Right lobe of liver (tissue), 6 donors: Measurements from ENCODE around the gene SRP9. TPM values are rescaled to one million over a fixed set of nuclear protein-coding genes. Genes with fewer than 3 reads are reported as not detected.
"Not testable (repeated sequence)": the region's sequence is repeated elsewhere in the genome, so short reads cannot be mapped to it uniquely, and the experiment has no call there.

ENCODE experiments used
- ATAC-seq, 4 donors: fragments of 200-7000 bp; cut with Tn5 transposase; one replicate each; pipeline ENCODE4 v1.9.1; 2020; ENCODE audit warnings: mild to moderate bottlenecking in 4 of 4, moderate library complexity in 4 of 4
- DNase-seq, 3 donors: peaks; one replicate each; pipeline ENCODE4 v3.0.0-alpha.2; 2020
- H3K27ac ChIP-seq, 3 donors: fragments of 200-600 bp; one replicate each; pipeline ENCODE4 v1.8.0; 2022
- H3K27me3 ChIP-seq, 2 donors: fragments of 200-600 bp; one replicate each; pipeline ENCODE4 v1.8.0; 2022
- H3K36me3 ChIP-seq, 4 donors: fragments of 200-600 bp; sonication (generic) in 1 of 4; one replicate each; pipeline versions ENCODE4 v1.5.1 to v1.8.0; 2017 to 2022; ENCODE audit warnings: control low read depth in 1 of 4
- H3K4me1 ChIP-seq, 4 donors: fragments of 200-600 bp; sonication (generic) in 1 of 4; one replicate each; pipeline versions ENCODE4 v1.5.1 to v1.8.0; 2017 to 2022; ENCODE audit warnings: control low read depth in 1 of 4
- H3K4me3 ChIP-seq, 3 donors: fragments of 200-600 bp; one replicate each; pipeline ENCODE4 v1.8.0; 2022
- H3K9me3 ChIP-seq, 4 donors: fragments of 200-600 bp; sonication (generic) in 1 of 4; one replicate each; pipeline versions ENCODE4 v1.5.1 to v1.8.0; 2017 to 2022; ENCODE audit warnings: control low read depth in 1 of 4
- POLR2A ChIP-seq: fragments of 450-650 bp; IDR thresholded peaks from one replicate; pipeline ENCODE4 v1.6.1; 2017; ENCODE audit warnings: antibody characterized with exemption, mild to moderate bottlenecking
- WGBS: methylation state at CpG from one replicate; pipeline ENCODE4 v1.1.6; 2018; ENCODE audit warnings: low coverage, low lambda C conversion rate; ENCODE audit not compliant: insufficient coverage; ENCODE audit errors: missing lambda C conversion rate; 5-methylcytosine and 5-hydroxymethylcytosine counted together
- intact Hi-C, 2 donors: fragments of 100-400 bp; cut with DNase I; formaldehyde crosslinking; loops; one replicate each; pipeline versions ENCODE4 v1.11.2 to v1.14.1; 2022
- total RNA-seq, 6 experiments: library from RNA; depleted of rRNA in 2 of 6; stranded (reverse); fragments of >200 nt in 2 of 6; fragmentation: NEBNext Ultra II Directional in 3 of 6; extraction: Animal tissue kit (Norgen Biotek cat#: 25700) in 3 of 6; gene quantifications; one replicate each; pipeline versions ENCODE4 v1.1.0 to v1.2.4, GENCODE V29; 2016 to 2023
- TF ChIP-seq, protein P1 (sequence below), 4 donors: fragments of 200-600 bp in 3 of 4; fragments of 450-650 bp in 1 of 4; IDR thresholded peaks; one replicate each; pipeline versions ENCODE4 v1.5.1 to v1.8.0; 2016 to 2022; ENCODE audit warnings: antibody characterized with exemption in 4 of 4, mild to moderate bottlenecking in 2 of 4
- donor health status: DM: no; HTN: yes; CAD: no.
- donor health status: DM: no; HTN: no; CAD: no.
- donor health status: DM: no; HTN: no; CAD: no.
- donor health status: DM: no; HTN: yes; CAD: no.
- donor health status: DM: no; HTN: yes; CAD: no.

The SRP9 gene
- total RNA-seq, 6 experiments from 2014 or later, result 132 to 150 (median 141) TPM

DNA sequence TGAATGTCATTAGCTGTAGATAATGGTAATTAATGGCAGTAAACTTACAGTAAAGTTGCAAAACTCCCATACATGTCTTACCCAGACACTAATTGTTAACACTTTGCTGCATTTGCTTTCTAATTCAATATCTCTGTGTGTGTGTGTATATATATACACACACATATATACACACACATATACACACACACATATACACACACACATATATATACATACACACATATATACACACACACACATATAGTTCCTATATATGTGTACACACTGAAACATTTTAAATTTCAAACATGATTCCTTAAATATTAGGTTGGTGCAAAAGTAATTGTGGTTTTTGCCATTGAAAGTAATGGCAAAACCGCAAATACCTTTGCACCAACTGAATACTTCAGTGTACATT, 28.6 kb downstream of the SRP9 start:
- ATAC-seq (no peak), DNase-seq (no peak)
- Histone ChIP-seq H3K4me1 (peaks cover 0 to 4% (median 0%) of the 10 kb centered on the region in 4 donors), H3K36me3 (no peaks in the 10 kb centered on the region), H3K9me3 (no peaks in the 10 kb centered on the region), H3K27ac (no peak overlapping the region), H3K27me3 (no peaks in the 10 kb centered on the region), H3K4me3 (no peak overlapping the region)
- TF ChIP-seq, protein P1, sequence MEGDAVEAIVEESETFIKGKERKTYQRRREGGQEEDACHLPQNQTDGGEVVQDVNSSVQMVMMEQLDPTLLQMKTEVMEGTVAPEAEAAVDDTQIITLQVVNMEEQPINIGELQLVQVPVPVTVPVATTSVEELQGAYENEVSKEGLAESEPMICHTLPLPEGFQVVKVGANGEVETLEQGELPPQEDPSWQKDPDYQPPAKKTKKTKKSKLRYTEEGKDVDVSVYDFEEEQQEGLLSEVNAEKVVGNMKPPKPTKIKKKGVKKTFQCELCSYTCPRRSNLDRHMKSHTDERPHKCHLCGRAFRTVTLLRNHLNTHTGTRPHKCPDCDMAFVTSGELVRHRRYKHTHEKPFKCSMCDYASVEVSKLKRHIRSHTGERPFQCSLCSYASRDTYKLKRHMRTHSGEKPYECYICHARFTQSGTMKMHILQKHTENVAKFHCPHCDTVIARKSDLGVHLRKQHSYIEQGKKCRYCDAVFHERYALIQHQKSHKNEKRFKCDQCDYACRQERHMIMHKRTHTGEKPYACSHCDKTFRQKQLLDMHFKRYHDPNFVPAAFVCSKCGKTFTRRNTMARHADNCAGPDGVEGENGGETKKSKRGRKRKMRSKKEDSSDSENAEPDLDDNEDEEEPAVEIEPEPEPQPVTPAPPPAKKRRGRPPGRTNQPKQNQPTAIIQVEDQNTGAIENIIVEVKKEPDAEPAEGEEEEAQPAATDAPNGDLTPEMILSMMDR (IDR thresholded peaks at IDR 0.05), result no peak
- TF ChIP-seq POLR2A, result no peak
- WGBS, result 100% methylated on average over 1 of the region's 1 CpG
- intact Hi-C loops, result no loop called here

DNA sequence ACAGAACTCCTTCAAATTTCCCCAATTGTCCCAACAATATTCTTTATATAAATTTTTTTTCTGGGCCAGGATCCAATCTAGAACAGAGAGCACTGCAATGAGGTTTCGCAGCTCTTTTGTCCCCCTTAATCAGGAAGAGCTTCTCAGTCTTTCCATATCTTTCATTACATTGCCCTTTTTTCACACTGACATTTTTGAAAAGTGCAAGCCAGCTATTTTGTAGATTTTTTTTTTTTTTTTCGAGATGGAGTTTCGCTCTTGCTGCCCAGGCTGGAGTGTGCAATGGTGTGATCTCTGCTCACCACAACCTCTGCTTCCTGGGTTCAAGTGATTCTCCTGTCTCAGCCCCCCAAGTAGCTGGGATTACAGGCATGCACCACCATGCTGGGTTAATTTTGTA, 29.1 kb downstream of the SRP9 start:
- intact Hi-C loops, result not testable (repeated sequence)
- WGBS, result 76% methylated on average over 3 of the region's 3 CpGs

DNA sequence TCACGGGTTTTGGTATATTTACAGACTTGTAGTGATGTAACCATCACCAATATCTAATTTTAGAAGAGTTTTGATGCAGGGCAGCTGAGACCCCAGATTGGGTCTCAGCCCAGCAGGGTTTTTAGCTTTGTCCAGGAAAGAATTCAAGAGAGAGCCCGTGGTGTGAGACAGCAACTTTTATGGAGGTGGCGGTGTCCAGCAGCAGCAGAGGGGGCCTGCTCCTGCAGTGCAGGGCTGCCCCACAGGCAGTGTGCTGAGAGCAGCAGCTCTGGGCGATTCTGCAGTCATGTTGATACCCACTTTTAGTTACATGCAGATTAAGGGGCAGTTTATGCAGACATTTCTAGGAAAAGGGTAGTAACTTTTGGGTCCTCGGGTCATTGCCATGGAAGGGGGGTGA, 30.5 kb downstream of the SRP9 start:
- intact Hi-C loops, result no loop called here
- Histone ChIP-seq H3K4me1 (peaks cover 0 to 17% (median 6%) of the 10 kb centered on the region in 4 donors), H3K27me3 (no peaks in the 10 kb centered on the region), H3K4me3 (no peak overlapping the region), H3K9me3 (no peaks in the 10 kb centered on the region), H3K36me3 (peaks cover 0 to 4% (median 0%) of the 10 kb centered on the region in 4 donors), H3K27ac (no peak overlapping the region)
- no peak for ATAC-seq
- 60% methylated on average over 3 of the region's 5 CpGs for WGBS
- DNase-seq, result no peak
- TF ChIP-seq POLR2A, result no peak
- TF ChIP-seq, protein P1 (IDR thresholded peaks at IDR 0.05), result no peak

More for the DNA sequence above, 29.1 kb downstream of the SRP9 start:
- ATAC-seq, H3K4me3 ChIP-seq, H3K27ac ChIP-seq, H3K9me3 ChIP-seq, H3K27me3 ChIP-seq, H3K36me3 ChIP-seq, H3K4me1 ChIP-seq, DNase-seq: not testable (repeated sequence)

- no peaks in the 10 kb centered on the region for H3K27me3 ChIP-seq
- DNase-seq (peak; percentile 93 to 97 (median 96)), ATAC-seq (peak; percentile 66 to 84 (median 74))
- H3K36me3 ChIP-seq, result peaks cover 0 to 4% (median 0%) of the 10 kb centered on the region in 4 donors
- peaks cover 0 to 33% (median 19%) of the 10 kb centered on the region in 4 donors for H3K4me1 ChIP-seq
- 0% methylated on average over 13 of the region's 80 CpGs for WGBS
- H3K27ac ChIP-seq, result peak within 1 kb of the TSS; percentile 75 to 89 (median 78)
- no peaks in the 10 kb centered on the region for H3K9me3 ChIP-seq
- TF ChIP-seq, protein P1 (IDR thresholded peaks at IDR 0.05), result peak; percentile 6 to 32 (median 24)
- peak; percentile 99 for TF ChIP-seq POLR2A
- H3K4me3 ChIP-seq, result peak within 1 kb of the TSS; percentile 70 to 84 (median 76)
- intact Hi-C loops, result no loop called here
These were observed 32.4 kb downstream of the SRP9 start, which contains the start of gene EPHX1 for GRCh38 chr1:225809842-225810578. EPHX1 (plus strand) TSS chr1:225810124; CDS start chr1:225828730, 18,606 bp downstream.

DNA sequence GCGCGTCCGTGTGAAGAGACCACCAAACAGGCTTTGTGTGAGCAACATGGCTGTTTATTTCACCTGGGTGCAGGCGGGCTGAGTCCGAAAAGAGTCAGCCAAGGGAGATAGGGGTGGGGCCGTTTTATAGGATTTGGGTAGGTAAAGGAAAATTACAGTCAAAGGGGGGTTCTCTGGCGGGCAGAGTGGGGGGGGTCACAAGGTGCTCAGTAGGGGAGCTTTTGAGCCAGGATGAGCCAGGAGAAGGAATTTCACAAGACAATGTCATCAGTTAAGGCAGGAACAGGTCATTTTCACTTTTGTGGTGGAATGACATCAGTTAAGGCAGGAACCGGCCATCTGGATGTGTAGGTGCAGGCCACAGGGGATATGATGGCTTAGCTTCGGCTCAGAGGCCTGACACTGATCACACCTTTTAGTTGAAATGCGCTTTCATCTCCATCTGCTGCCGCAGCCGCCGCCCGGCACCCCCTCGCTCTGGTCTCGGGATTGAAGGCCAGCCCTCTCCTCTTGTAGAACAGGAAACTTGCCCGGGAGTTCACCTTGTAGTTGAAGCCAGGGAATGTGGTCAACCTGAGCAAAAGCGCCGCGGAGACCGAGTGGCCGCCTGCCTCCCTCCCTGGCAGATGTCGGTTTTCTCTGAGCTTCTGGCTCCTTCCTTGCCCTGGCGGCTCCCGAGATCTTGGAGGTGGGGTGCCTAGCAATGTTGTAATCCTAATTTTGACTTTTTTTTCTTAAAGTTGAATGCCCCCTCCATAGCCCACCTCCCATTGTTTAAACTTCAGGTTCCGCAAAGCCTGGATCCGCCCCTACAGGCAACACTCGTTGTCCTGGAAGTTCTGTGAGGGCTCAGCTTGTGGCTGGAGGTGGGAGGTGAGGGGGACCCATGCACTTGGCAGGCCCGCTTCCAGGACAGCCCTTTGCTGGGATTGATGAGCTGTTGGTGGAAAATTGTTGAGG, 33.2 kb downstream of the SRP9 start:
- H3K4me3 ChIP-seq, result peak overlapping the region; percentile 70 to 84 (median 76)
- H3K27ac ChIP-seq, result peak overlapping the region; percentile 75 to 89 (median 78)
- H3K9me3 ChIP-seq, H3K36me3 ChIP-seq, intact Hi-C loops, H3K27me3 ChIP-seq: not testable (repeated sequence)
- WGBS, result 14% methylated on average over 17 of the region's 29 CpGs
- peak; percentile 14 to 42 (median 24) for ATAC-seq
- H3K4me1 ChIP-seq, result peaks cover 0 to 42% (median 23%) of the 10 kb centered on the region in 4 donors
- DNase-seq, result peak; percentile 62 to 83 (median 75)
